Measurements from ENCODE around the gene TRIP12. TPM values are rescaled to one million over a fixed set of nuclear protein-coding genes. Genes with fewer than 3 reads are reported as not detected.

TRIP12 gene
- total and polyA plus RNA-seq, 2 of the 4 experiments (the other 2 are of a cell fraction), result 51.6 to 209 TPM

GRCh38 chr2:229836847-229837246, 85.0 kb downstream of the TRIP12 start:
- Histone ChIP-seq H4K8ac (ENCODE audit: low read depth in 2 of 2, low read length in 2 of 2) (no peak overlapping the region), H3K4ac (ENCODE audit: low read depth, low read length) (no peak overlapping the region), H2BK20ac (ENCODE audit: low read depth, low read length) (no peak overlapping the region), H3K4me1 (ENCODE audit: control insufficient read depth, insufficient read depth, low read length) (0 out of 2 replicates have a peak, but pooled peaks cover 3% of the 10 kb centered on the region), H3K14ac (replicated peaks; ENCODE audit: low read depth, low read length) (no peak overlapping the region), H3K9ac (ENCODE audit: low read depth, low read length) (no peak overlapping the region), H4K20me1 (ENCODE audit: insufficient read depth, low read length) (peaks cover 18% of the 10 kb centered on the region), H3K9me1 (ENCODE audit: insufficient read depth, low read length) (no peaks in the 10 kb centered on the region), H2BK15ac (ENCODE audit: low read depth, low read length) (no peak overlapping the region), H3K9me3 (ENCODE audit: control insufficient read depth, insufficient read depth, low read length) (no peaks in the 10 kb centered on the region), H3K56ac (ENCODE audit: extremely low read depth, insufficient read depth, low read length) (no peak overlapping the region), H3K36me3 (ENCODE audit: control insufficient read depth, insufficient read depth, low read length) (peaks cover 16% of the 10 kb centered on the region), H3K79me1 (ENCODE audit: low read depth in 1 of 2, low read length in 2 of 2) (peaks cover 20 to 54% of the 10 kb centered on the region in 2 experiments), H3K23ac (ENCODE audit: low read depth, low read length) (no peak overlapping the region), H2AFZ (replicated peaks; ENCODE audit: low read length, poor library complexity) (no peak overlapping the region), H3K27me3 (ENCODE audit: control insufficient read depth, insufficient read depth, low read length) (no peaks in the 10 kb centered on the region), H3K27ac (ENCODE audit: insufficient read depth, low read length) (no peak overlapping the region), H4K5ac (ENCODE audit: low read depth, low read length) (no peak overlapping the region), H2AK5ac (ENCODE audit: low read depth, low read length) (no peak overlapping the region), H3K4me2 (ENCODE audit: low read depth, low read length) (no peak overlapping the region), H2BK5ac (ENCODE audit: low read depth, low read length, poor library complexity, severe bottlenecking) (no peak overlapping the region), H4K91ac (ENCODE audit: insufficient read depth, low read depth, low read length) (no peak overlapping the region), H2AK9ac (replicated peaks; ENCODE audit: low read depth, low read length, poor library complexity) (no peak overlapping the region), H3K4me3 (ENCODE audit: insufficient read depth, low read depth, low read length) (no peak overlapping the region), H2BK120ac (ENCODE audit: low read depth, low read length) (no peak overlapping the region), H3K18ac (ENCODE audit: low read depth, low read length) (no peak overlapping the region)
- BruUV-seq (replicated peaks), result no TSS peak
- ChIA-PET POLR2A (ENCODE audit: unreplicated experiment) (no interaction called here), CTCF (interaction anchor here (1.0 kb wide), 1 partner anchor 11 kb away, joined by 3 read pairs; no protein-coding TSS in a partner anchor)
- TF ChIP-seq CEBPB (IDR thresholded peaks at IDR 0.05; ENCODE audit: low read depth, low read length) (no peak), MAZ (IDR thresholded peaks at IDR 0.05; ENCODE audit: borderline replicate concordance, low read depth, low read length) (no peak), NFE2L2 (IDR thresholded peaks at IDR 0.05; ENCODE audit: low read depth, low read length) (no peak), CHD1 (IDR thresholded peaks at IDR 0.05; ENCODE audit: low read depth, low read length) (no peak), RCOR1 (IDR thresholded peaks at IDR 0.05; ENCODE audit: insufficient replicate concordance, low read length) (no peak), CTCF (conservative IDR thresholded peaks at IDR 0.05; ENCODE audit: low read depth, low read length) (no peak), MXI1 (IDR thresholded peaks at IDR 0.05; ENCODE audit: borderline replicate concordance, low read depth, low read length) (no peak), RAD21 (IDR thresholded peaks at IDR 0.05; ENCODE audit: low read length) (no peak), ELK1 (IDR thresholded peaks at IDR 0.05; ENCODE audit: borderline replicate concordance, low read depth, low read length) (no peak), RFX5 (IDR thresholded peaks at IDR 0.05; ENCODE audit: low read depth, low read length) (no peak), FOS (IDR thresholded peaks at IDR 0.05; ENCODE audit: low read depth, low read length) (no peak), SMC3 (IDR thresholded peaks at IDR 0.05; ENCODE audit: low read depth, low read length) (no peak), MAFK (IDR thresholded peaks at IDR 0.05; ENCODE audit: low read depth, low read length) (no peak), BHLHE40 (IDR thresholded peaks at IDR 0.05; ENCODE audit: low read depth, low read length) (no peak), POLR2A (IDR thresholded peaks at IDR 0.05; ENCODE audit: low read depth, low read length) (no peak)
- TF ChIP-seq, protein P1, sequence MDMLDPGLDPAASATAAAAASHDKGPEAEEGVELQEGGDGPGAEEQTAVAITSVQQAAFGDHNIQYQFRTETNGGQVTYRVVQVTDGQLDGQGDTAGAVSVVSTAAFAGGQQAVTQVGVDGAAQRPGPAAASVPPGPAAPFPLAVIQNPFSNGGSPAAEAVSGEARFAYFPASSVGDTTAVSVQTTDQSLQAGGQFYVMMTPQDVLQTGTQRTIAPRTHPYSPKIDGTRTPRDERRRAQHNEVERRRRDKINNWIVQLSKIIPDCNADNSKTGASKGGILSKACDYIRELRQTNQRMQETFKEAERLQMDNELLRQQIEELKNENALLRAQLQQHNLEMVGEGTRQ (IDR thresholded peaks at IDR 0.05; ENCODE audit: low read depth, low read length), result no peak
- ATAC-seq (ENCODE audit: low read depth) (no peak), DNase-seq (no peak)
- in situ Hi-C loops (cut with MboI; ENCODE audit: low sequenced_read_pairs) (no loop called here), dilution Hi-C loops (cut with HindIII; ENCODE audit: low sequenced_read_pairs, unreplicated experiment) (no loop called here), intact Hi-C loops (cut with micrococcal nuclease) (no loop called here)
- WGBS, 2 experiments (ENCODE audit: extremely low coverage in 2 of 2, insufficient read length in 1 of 2), result no CpG with 5 or more reads among the region's 7 CpGs
